B cell (primary cell): ENCODE measurements around the gene MARCHF3. TPM values are rescaled to one million over a fixed set of nuclear protein-coding genes. Genes with fewer than 3 reads are reported as not detected.

Experiments
- ATAC-seq: fragments of 200-7000 bp; cut with Tn5 transposase; one replicate; pipeline ENCODE4 v1.10.0; 2021; ENCODE audit warnings: low read depth, mild to moderate bottlenecking, moderate number of reproducible peaks, moderate library complexity
- CTCF ChIA-PET: fragments of 350-600 bp; sonication (Branson Sonifier 250); formaldehyde crosslinking; loops from one replicate; lab custom pipeline; 2021; ENCODE audit warnings: antibody characterized with exemption, inconsistent platforms; lab: Charles Lee
- POLR2A ChIA-PET: fragments of 350-600 bp; sonication (Branson Sonifier 250); formaldehyde crosslinking; loops from one replicate; lab custom pipeline; 2021; ENCODE audit warnings: antibody characterized with exemption; lab: Charles Lee
- DNase-seq: peaks from one replicate; pipeline ENCODE4 v3.0.0; 2013
- H2AFZ ChIP-seq: 2 replicates; pipeline ENCODE4 v1.6.1; 2012; ENCODE audit warnings: mild to moderate bottlenecking, low read depth, low read length; ENCODE audit not compliant: insufficient read depth, poor library complexity, severe bottlenecking
- H3K27ac ChIP-seq, 2 donors: 1 replicate in 1 of 2; 2 replicates in 1 of 2; pipeline ENCODE4 v1.5.1; 2012 to 2013; ENCODE audit warnings: low read length in 2 of 2, mild to moderate bottlenecking in 2 of 2, moderate library complexity in 1 of 2
- H3K27me3 ChIP-seq, 4 experiments: fragments of 200-600 bp in 1 of 4; sonication (generic) in 1 of 4; replicated peaks in 1 of 4; 1 replicate in 2 of 4; 2 replicates in 2 of 4; pipeline versions ENCODE4 v1.6.1 to v1.7.0; 2013 to 2016; ENCODE audit warnings: low read length in 3 of 4, mild to moderate bottlenecking in 2 of 4, mixed read lengths in 1 of 4, moderate library complexity in 1 of 4; ENCODE audit not compliant: insufficient read depth in 4 of 4, control insufficient read depth in 3 of 4; ENCODE audit errors: control extremely low read depth in 1 of 4
- H3K36me3 ChIP-seq, 2 experiments: replicated peaks in 1 of 2; 1 replicate in 1 of 2; 2 replicates in 1 of 2; pipeline versions ENCODE4 v1.6.1 to v1.7.1; 2013; ENCODE audit warnings: low read length in 1 of 2; ENCODE audit not compliant: insufficient read depth in 2 of 2, control insufficient read depth in 1 of 2; ENCODE audit errors: control extremely low read depth in 1 of 2, extremely low read depth in 1 of 2
- H3K4me1 ChIP-seq, 2 donors: fragments of 200-600 bp in 1 of 2; sonication (generic) in 1 of 2; 1 replicate in 1 of 2; 2 replicates in 1 of 2; pipeline versions ENCODE4 v1.5.1 to v1.6.1; 2013 to 2017; ENCODE audit warnings: low read length in 2 of 2; ENCODE audit not compliant: control insufficient read depth in 2 of 2, insufficient read depth in 2 of 2
- H3K4me2 ChIP-seq: replicated peaks from 2 replicates; pipeline ENCODE3; 2012; ENCODE audit warnings: mild to moderate bottlenecking, low read depth, low read length; ENCODE audit not compliant: poor library complexity, severe bottlenecking
- H3K4me3 ChIP-seq, 5 experiments: fragments of 200-600 bp in 1 of 5; sonication (generic) in 1 of 5; 1 replicate in 3 of 5; 2 replicates in 2 of 5; pipeline versions ENCODE4 v1.5.1 to v1.7.0; 2011 to 2016; ENCODE audit warnings: low read length in 4 of 5, mild to moderate bottlenecking in 4 of 5, low read depth in 2 of 5, control low read depth in 1 of 5, moderate library complexity in 1 of 5; ENCODE audit not compliant: insufficient read depth in 1 of 5; ENCODE audit errors: control extremely low read depth in 1 of 5, extremely low read depth in 1 of 5
- H3K79me2 ChIP-seq: fragments of 200-600 bp; sonication (generic); one replicate; pipeline ENCODE4 v1.6.0; 2016; ENCODE audit warnings: low read length; ENCODE audit not compliant: control insufficient read depth, insufficient read depth
- H3K9ac ChIP-seq: fragments of 200-600 bp; sonication (generic); 2 replicates; pipeline ENCODE4 v1.6.1; 2017; ENCODE audit warnings: mild to moderate bottlenecking, low read length, moderate library complexity
- H3K9me3 ChIP-seq, 3 donors: one replicate each; pipeline versions ENCODE4 v1.6.1 to v1.7.1; 2013; ENCODE audit warnings: low read length in 2 of 3; ENCODE audit not compliant: control insufficient read depth in 2 of 3, insufficient read depth in 1 of 3; ENCODE audit errors: control extremely low read depth in 1 of 3
- H4K20me1 ChIP-seq: 2 replicates; pipeline ENCODE4 v1.6.0; 2012; ENCODE audit warnings: mild to moderate bottlenecking, low read length; ENCODE audit not compliant: insufficient read depth, control insufficient read depth, poor library complexity, severe bottlenecking
- H3K27ac Mint-ChIP-seq: one replicate; pipeline ENCODE4 v1.8.0; 2021; ENCODE audit warnings: mixed read lengths
- H3K27me3 Mint-ChIP-seq: one replicate; pipeline ENCODE4 v1.8.0; 2021; ENCODE audit warnings: mixed read lengths
- H3K4me1 Mint-ChIP-seq: one replicate; pipeline ENCODE4 v1.8.0; 2021; ENCODE audit warnings: mixed read lengths
- H3K4me3 Mint-ChIP-seq: one replicate; pipeline ENCODE4 v1.8.0; 2021; ENCODE audit warnings: mixed read lengths
- H3K9me3 Mint-ChIP-seq: one replicate; pipeline ENCODE4 v1.8.0; 2022; ENCODE audit warnings: mixed read lengths; ENCODE audit not compliant: insufficient read depth
- EZH2 ChIP-seq: IDR thresholded peaks from 2 replicates; pipeline ENCODE4 v1.6.1; 2012; ENCODE audit warnings: borderline replicate concordance, low read depth, mild to moderate bottlenecking, moderate library complexity, low read length; ENCODE audit not compliant: insufficient read depth, poor library complexity, severe bottlenecking
- WGBS: methylation state at CpG from one replicate; pipeline ENCODE4 v1.1.5; 2013; ENCODE audit warnings: missing lambda C conversion rate; ENCODE audit not compliant: insufficient coverage; 5-methylcytosine and 5-hydroxymethylcytosine counted together
- intact Hi-C: fragments of 100-400 bp; cut with micrococcal nuclease; formaldehyde crosslinking; loops from one replicate; pipeline ENCODE4 v1.10.0; 2022
- polyA plus RNA-seq: library from polyadenylated mRNA; depleted of rRNA; stranded (reverse); fragments of >200 nt; gene quantifications from 2 replicates; pipeline ENCODE4 v1.2.3, GENCODE V29; 2012
- total RNA-seq, 2 donors: library from RNA; stranded (reverse); fragments of 120-200 nt in 1 of 2; gene quantifications; 1 replicate in 1 of 2; 2 replicates in 1 of 2; pipeline versions ENCODE4 v1.2.3 to v1.2.4, GENCODE V29; 2013 to 2022
- TF ChIP-seq, protein P1 (sequence below): fragments of 200-600 bp; IDR thresholded peaks from one replicate; pipeline ENCODE4 v1.8.0; 2022; ENCODE audit warnings: antibody characterized with exemption, mild to moderate bottlenecking

MARCHF3 gene
- total and polyA plus RNA-seq, 2 donors (not counting 1 experiment from before 2014, with no cell fraction given), result 31.6 to 35.0 TPM

DNA sequence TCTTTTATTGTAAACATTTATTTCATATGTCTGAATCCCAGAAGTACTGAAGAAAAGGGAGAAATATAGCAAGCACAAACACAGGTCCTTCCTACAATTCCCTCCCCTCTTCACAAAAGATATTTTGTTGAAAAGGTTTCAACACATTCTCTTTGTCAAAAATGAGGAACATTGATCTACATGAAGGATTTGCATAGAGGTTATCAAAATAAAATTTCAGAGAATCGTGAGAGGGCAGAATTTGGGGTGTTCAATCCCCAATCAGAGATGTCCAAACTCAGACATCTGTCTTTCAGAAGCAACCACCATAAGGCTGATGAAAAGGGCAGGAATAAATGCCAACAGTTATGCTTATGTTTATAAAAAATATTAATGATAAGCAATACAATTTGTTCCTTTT is 69.2 kb downstream of the MARCHF3 start:
- intact Hi-C loops, result no loop called here
- ChIA-PET POLR2A (no interaction called here), CTCF (interaction anchor here (1.6 kb wide), 1 partner anchor 70 kb away, joined by 4 read pairs; no protein-coding TSS in a partner anchor)
- no CpG with 5 or more reads among the region's 1 CpG for WGBS
- Histone ChIP-seq H3K27me3 (no peaks in the 10 kb centered on the region), H2AFZ (no peak overlapping the region), H3K36me3 (no peaks in the 10 kb centered on the region), H4K20me1 (peaks cover 2% of the 10 kb centered on the region), H3K4me3 (no peak overlapping the region), H3K4me2 (peak overlapping the region; percentile 30), H3K27ac (no peak overlapping the region), H3K79me2 (peaks cover 83% of the 10 kb centered on the region), H3K9me3 (no peaks in the 10 kb centered on the region), H3K9ac (no peak overlapping the region), H3K4me1 (peaks cover 24 to 37% of the 10 kb centered on the region in 2 donors)
- DNase-seq (no peak), ATAC-seq (no peak)
- H3K4me3 Mint-ChIP-seq, result no peak overlapping the region
- H3K9me3 Mint-ChIP-seq, result no peaks in the 10 kb centered on the region
- peaks cover 40% of the 10 kb centered on the region for H3K4me1 Mint-ChIP-seq
- TF ChIP-seq, protein P1, sequence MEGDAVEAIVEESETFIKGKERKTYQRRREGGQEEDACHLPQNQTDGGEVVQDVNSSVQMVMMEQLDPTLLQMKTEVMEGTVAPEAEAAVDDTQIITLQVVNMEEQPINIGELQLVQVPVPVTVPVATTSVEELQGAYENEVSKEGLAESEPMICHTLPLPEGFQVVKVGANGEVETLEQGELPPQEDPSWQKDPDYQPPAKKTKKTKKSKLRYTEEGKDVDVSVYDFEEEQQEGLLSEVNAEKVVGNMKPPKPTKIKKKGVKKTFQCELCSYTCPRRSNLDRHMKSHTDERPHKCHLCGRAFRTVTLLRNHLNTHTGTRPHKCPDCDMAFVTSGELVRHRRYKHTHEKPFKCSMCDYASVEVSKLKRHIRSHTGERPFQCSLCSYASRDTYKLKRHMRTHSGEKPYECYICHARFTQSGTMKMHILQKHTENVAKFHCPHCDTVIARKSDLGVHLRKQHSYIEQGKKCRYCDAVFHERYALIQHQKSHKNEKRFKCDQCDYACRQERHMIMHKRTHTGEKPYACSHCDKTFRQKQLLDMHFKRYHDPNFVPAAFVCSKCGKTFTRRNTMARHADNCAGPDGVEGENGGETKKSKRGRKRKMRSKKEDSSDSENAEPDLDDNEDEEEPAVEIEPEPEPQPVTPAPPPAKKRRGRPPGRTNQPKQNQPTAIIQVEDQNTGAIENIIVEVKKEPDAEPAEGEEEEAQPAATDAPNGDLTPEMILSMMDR, result no peak
- TF ChIP-seq EZH2, result no peak
- H3K27me3 Mint-ChIP-seq, result no peaks in the 10 kb centered on the region
- no peak overlapping the region for H3K27ac Mint-ChIP-seq

DNA sequence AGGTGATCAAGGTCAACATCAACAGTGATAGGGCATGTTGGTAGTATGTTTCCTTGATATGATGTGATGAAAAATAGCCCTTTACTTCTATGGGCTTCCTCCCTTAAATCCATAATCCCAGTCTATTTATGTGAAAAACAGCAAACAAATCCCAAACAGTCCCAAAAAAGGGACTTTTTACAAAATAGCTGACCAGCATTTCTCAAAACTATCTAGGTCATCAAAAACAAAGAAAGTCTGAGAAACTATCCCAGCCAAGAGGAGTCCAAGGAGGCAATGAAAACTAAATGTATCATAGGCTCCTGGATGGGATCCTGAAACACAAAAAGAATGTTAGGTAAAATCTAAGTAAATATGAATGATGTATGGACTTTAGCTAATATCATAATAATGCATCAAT is 71.2 kb downstream of the MARCHF3 start:
- H3K27me3 ChIP-seq, result no peaks in the 10 kb centered on the region
- H3K27ac ChIP-seq, result no peak overlapping the region
- Mint-ChIP-seq H3K4me3 (no peak overlapping the region), H3K9me3 (no peaks in the 10 kb centered on the region), H3K27ac (no peak overlapping the region), H3K4me1 (peaks cover 22% of the 10 kb centered on the region), H3K27me3 (no peaks in the 10 kb centered on the region)
- intact Hi-C loops, result no loop called here
- no peaks in the 10 kb centered on the region for H3K9me3 ChIP-seq
- ATAC-seq (no peak), DNase-seq (no peak)
- ChIA-PET POLR2A (no interaction called here), CTCF (no interaction called here)
- TF ChIP-seq, protein P1, result no peak
- no peak for TF ChIP-seq EZH2
- peaks cover 81% of the 10 kb centered on the region for H3K79me2 ChIP-seq
- peaks cover 4% of the 10 kb centered on the region for H4K20me1 ChIP-seq
- H2AFZ ChIP-seq, result no peak overlapping the region
- H3K36me3 ChIP-seq, result no peaks in the 10 kb centered on the region
- H3K4me3 ChIP-seq, result no peak overlapping the region
- H3K4me1 ChIP-seq, result peaks cover 12 to 18% of the 10 kb centered on the region in 2 donors
- H3K9ac ChIP-seq, result no peak overlapping the region
- H3K4me2 ChIP-seq, result no peak overlapping the region
